ENCODE measurements around the gene FGF1. TPM values are rescaled to one million over a fixed set of nuclear protein-coding genes. Genes with fewer than 3 reads are reported as not detected.
"Not testable (repeated sequence)": the region's sequence is repeated elsewhere in the genome, so short reads cannot be mapped to it uniquely, and the experiment has no call there.

The FGF1 gene
- total RNA-seq, 2 donors from 2014 or later, result 11.4 to 56.7 TPM

GRCh38 chr5:142654578-142655058 lies 31.3 kb downstream of the FGF1 start:
- no peaks in the 10 kb centered on the region for H3K9me3 ChIP-seq
- DNase-seq (ENCODE audit: low spot score) (no peak), ATAC-seq (ENCODE audit: insufficient number of reproducible peaks, low FRiP score, low read depth) (no peak)
- peaks cover 0 to 27% of the 10 kb centered on the region in 2 donors for H3K4me1 ChIP-seq (ENCODE audit: control insufficient read depth in 1 of 2, low read depth in 2 of 2)
- H3K27me3 ChIP-seq (replicated peaks; ENCODE audit: insufficient read depth), result no peaks in the 10 kb centered on the region
- H3K4me3 ChIP-seq, result no peak overlapping the region
- H3K27ac ChIP-seq, result peak overlapping the region; percentile 19 to 48
- no peak for TF ChIP-seq CTCF (IDR thresholded peaks at IDR 0.05)
- no peaks in the 10 kb centered on the region for H3K36me3 ChIP-seq

GRCh38 chr5:142653321-142653720 lies 32.6 kb downstream of the FGF1 start:
- TF ChIP-seq CTCF (IDR thresholded peaks at IDR 0.05), result no peak
- no peaks in the 10 kb centered on the region for H3K27me3 ChIP-seq (replicated peaks; ENCODE audit: insufficient read depth)
- no peak overlapping the region for H3K27ac ChIP-seq

GRCh38 chr5:142652563-142652962 lies 33.3 kb downstream of the FGF1 start:
- peaks cover 0 to 27% of the 10 kb centered on the region in 2 donors for H3K4me1 ChIP-seq (ENCODE audit: control insufficient read depth in 1 of 2, low read depth in 2 of 2)
- H3K27me3 ChIP-seq (replicated peaks; ENCODE audit: insufficient read depth), result no peaks in the 10 kb centered on the region
- DNase-seq (ENCODE audit: low spot score) (no peak), ATAC-seq (ENCODE audit: insufficient number of reproducible peaks, low FRiP score, low read depth) (no peak)
- no peak overlapping the region for H3K4me3 ChIP-seq
- no peaks in the 10 kb centered on the region for H3K9me3 ChIP-seq
- no peak for TF ChIP-seq CTCF (IDR thresholded peaks at IDR 0.05)
- H3K27ac ChIP-seq, result peak overlapping the region; percentile 30 to 36
- no peaks in the 10 kb centered on the region for H3K36me3 ChIP-seq

More at GRCh38 chr5:142653321-142653720, 32.6 kb downstream of the FGF1 start:
- DNase-seq (ENCODE audit: low spot score) (no peak), ATAC-seq (ENCODE audit: insufficient number of reproducible peaks, low FRiP score, low read depth) (no peak)
- Histone ChIP-seq H3K4me3 (no peak overlapping the region), H3K36me3 (no peaks in the 10 kb centered on the region), H3K9me3 (no peaks in the 10 kb centered on the region), H3K4me1 (ENCODE audit: control insufficient read depth in 1 of 2, low read depth in 2 of 2) (peaks cover 0 to 27% of the 10 kb centered on the region in 2 donors)

- Histone ChIP-seq H3K9me3 (no peaks in the 10 kb centered on the region), H3K27ac (no peak overlapping the region), H3K4me3 (no peak overlapping the region), H3K4me1 (ENCODE audit: control insufficient read depth in 1 of 2, low read depth in 2 of 2) (peaks cover 0 to 27% of the 10 kb centered on the region in 2 donors), H3K27me3 (replicated peaks; ENCODE audit: insufficient read depth) (no peaks in the 10 kb centered on the region), H3K36me3 (no peaks in the 10 kb centered on the region)
- ATAC-seq (ENCODE audit: insufficient number of reproducible peaks, low FRiP score, low read depth) (no peak), DNase-seq (ENCODE audit: low spot score) (no peak)
- no peak for TF ChIP-seq CTCF (IDR thresholded peaks at IDR 0.05)
These were observed 35.0 kb downstream of the FGF1 start for GRCh38 chr5:142650881-142651280.

GRCh38 chr5:142650060-142650459 lies 35.8 kb downstream of the FGF1 start:
- no peaks in the 10 kb centered on the region for H3K9me3 ChIP-seq
- no peak overlapping the region for H3K4me3 ChIP-seq
- ATAC-seq (ENCODE audit: insufficient number of reproducible peaks, low FRiP score, low read depth), result no peak
- H3K27ac ChIP-seq, result no peak overlapping the region
- no peaks in the 10 kb centered on the region for H3K36me3 ChIP-seq
- no peak for DNase-seq (ENCODE audit: low spot score)
- TF ChIP-seq CTCF (IDR thresholded peaks at IDR 0.05), result no peak
- H3K4me1 ChIP-seq (ENCODE audit: control insufficient read depth in 1 of 2, low read depth in 2 of 2), result peaks cover 6 to 29% of the 10 kb centered on the region in 2 donors
- H3K27me3 ChIP-seq (replicated peaks; ENCODE audit: insufficient read depth), result no peaks in the 10 kb centered on the region

- H3K36me3 ChIP-seq; H3K27ac ChIP-seq; DNase-seq (ENCODE audit: low spot score); H3K27me3 ChIP-seq (replicated peaks; ENCODE audit: insufficient read depth); ATAC-seq (ENCODE audit: insufficient number of reproducible peaks, low FRiP score, low read depth); H3K9me3 ChIP-seq; H3K4me3 ChIP-seq: not testable (repeated sequence)
- peaks cover 6 to 25% of the 10 kb centered on the region in 2 donors for H3K4me1 ChIP-seq (ENCODE audit: control insufficient read depth in 1 of 2, low read depth in 2 of 2)
These were observed 37.8 kb downstream of the FGF1 start for GRCh38 chr5:142648108-142648507.
